Jurkat, Clone E6-1 (cell line): Measurements from ENCODE around the gene SPOP. TPM values are rescaled to one million over a fixed set of nuclear protein-coding genes. Genes with fewer than 3 reads are reported as not detected.
A peak's percentile ranks its signal among the peaks of the same experiment; 100 is the strongest.
"Not testable (repeated sequence)": the region's sequence is repeated elsewhere in the genome, so short reads cannot be mapped to it uniquely, and the experiment has no call there.

Experiments used
- DNase-seq: peaks from one replicate; pipeline ENCODE4 v3.0.0-alpha.2; 2011; ENCODE audit warnings: low read depth, low spot score
- H3K4me3 ChIP-seq: 2 replicates; pipeline ENCODE4 v1.5.1; 2011; ENCODE audit warnings: mild to moderate bottlenecking, low read length, control low read depth, moderate library complexity
- polyA plus RNA-seq: library from polyadenylated mRNA; unstranded; fragments of >200 nt; gene quantifications from one replicate; pipeline ENCODE4 v1.2.1, GENCODE V29; 2012; ENCODE audit warnings: missing spikeins; ENCODE audit not compliant: insufficient read length, insufficient read depth

Gene SPOP
- polyA plus RNA-seq = 50.8 TPM

DNA sequence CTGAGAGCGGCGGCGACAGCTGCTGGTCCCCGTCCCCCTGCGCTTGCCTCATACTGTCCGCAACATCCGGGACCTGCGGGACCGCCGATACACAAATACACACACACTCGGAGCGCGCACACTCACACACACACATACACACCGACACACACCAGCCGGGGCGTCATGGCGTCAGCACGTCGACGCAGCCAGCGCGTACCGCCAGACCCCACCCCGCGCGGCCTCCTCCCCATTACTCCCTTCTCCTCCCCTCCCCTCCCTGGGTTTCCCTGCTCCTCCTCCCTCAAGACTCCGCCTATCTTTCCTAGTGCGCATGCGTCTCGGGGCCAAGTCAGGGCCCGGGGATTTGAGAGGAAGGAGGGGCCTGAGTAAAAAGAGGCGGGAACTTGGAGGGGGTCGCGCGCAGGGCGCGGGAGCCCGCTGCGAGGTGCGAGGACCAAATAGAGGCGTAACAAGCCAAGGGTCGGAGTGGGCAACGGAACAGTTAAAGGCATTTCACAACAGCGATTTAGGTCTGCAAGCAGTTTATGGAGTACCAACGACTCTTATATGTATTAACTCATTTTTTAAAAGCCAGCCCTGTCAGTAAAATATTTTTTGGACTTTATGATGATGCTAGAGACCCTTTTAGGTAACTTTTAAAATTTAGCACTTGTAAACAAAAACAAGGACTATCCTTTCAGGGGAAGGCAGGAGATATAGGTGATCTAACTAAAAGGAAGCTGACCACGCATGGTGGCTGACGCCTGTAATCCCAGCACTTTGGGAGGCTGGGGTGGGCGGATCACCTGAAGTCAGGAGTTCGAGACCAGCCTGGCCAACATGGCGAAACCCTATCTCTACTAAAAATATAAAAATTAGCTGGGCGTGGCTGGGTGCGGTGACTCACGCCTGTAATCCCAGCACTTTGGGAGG is at the start of gene SPOP:
Gene SPOP (minus strand): TSS at position 165 of the 915 bp plus-strand sequence. CDS start 55,287 bp downstream, outside the sequence.
- peak within 1 kb of the TSS; percentile 77 for H3K4me3 ChIP-seq
- peak; percentile 99 for DNase-seq

DNA sequence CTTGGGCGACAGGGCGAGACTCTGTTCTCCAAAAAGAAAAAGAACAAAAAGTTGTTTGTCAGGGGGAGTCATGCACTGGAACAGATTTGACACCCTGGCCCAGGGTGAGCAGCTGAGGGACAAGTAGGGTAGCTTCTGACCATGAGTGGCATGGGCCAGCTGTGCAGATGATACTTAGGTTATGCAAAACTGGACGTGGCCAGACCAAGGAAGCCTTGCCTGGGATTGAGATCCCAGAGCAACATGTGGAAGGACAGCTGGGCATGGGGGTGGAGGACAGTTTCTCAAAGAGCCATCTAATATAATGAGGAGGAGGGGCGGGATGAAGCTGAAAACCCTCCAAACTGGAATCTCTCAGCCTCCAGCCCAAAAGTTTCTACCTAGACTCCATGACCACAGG is 49.5 kb upstream of the SPOP start:
- DNase-seq = no peak
- no peak overlapping the region for H3K4me3 ChIP-seq

DNA sequence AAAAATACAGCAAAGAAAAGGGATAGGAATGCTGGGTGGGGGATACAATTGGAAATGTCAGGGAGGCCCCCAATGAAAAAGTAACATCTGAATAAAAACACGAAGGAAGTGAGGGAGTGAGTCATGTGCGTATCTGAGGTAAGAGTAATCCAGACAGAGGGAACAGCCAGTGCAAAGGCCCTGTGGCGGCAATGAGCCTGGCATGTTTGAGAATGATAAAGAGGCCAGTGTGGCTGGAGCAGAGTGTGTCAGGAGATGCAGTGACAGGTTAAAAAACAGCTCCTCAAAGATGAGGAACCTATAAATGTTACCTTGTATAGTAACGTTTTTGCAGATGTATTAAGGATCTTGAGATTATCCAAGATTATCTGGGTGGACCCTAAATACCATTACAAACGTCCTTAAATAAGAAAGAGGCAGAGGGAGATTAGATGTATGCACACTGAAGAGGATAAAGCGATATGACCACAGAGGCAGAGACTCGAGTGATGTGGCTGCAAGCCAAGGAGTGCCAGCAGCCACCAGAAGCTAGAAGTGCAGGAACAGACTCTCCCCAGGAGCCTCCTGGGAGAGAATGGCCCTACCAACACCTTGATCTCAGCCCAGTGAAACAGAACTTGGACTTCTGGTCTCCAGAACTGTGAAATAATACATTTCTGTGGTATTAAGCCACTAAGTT is 47.7 kb upstream of the SPOP start:
- no peak overlapping the region for H3K4me3 ChIP-seq
- DNase-seq = no peak

DNA sequence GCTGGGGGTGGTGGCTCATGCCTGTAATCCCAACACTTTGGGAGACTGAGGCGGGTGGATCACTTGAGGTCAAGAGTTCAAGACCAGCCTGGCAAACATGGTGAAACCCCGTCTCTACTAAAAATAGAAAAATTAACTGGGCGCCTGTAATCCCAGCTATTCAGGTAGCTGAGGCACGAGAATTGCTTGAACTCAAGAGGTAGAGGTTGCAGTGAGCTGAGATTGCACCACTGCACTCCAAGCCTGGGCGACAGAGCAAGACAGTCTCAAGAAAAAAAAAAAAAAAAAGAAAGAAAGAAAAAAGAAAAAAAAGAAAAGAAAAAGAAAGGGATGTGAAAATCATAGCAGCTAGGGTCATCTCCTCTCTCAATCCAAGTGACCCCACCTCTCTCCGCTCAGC is 46.7 kb upstream of the SPOP start:
- H3K4me3 ChIP-seq, DNase-seq: not testable (repeated sequence)

DNA sequence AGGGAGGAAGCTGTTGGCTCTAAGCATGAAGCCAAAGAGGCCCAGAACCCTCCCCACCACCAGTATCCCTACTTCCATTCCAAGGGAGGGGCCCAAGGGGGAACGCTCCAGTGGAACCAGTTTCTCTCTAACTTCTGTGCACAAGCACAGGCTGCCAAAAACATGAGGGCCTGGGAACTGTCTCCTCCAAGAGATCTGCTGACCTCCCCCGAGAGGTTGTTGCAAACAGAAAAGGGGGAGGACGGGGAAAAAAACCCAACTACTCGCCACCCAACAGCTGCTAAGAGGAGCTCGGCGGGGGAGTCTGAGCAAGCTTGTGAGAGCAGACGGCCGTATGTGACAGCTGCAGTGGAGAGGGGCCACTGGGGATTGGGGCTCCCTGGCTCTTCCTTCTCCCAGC is 45.5 kb upstream of the SPOP start:
- no peak overlapping the region for H3K4me3 ChIP-seq
- no peak for DNase-seq

DNA sequence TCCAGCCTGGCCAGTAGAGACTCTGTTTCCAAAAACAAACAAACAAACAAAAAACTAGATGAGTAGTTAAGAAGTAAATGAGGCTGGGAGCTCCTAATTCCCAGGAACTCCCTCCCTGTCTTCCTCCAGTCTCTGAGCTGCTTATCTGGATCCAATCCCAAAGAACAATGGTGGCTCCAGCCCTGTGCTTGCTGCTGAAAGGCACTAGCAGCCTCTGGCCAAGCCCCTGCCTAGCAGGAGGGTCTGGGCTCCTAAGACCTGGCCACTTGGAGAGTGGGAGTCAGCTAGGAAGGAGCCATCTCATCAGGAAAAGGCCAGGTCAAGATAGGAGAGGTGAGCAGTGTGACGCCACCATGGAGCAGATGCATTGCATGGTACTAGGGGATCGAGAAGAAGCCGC is 44.2 kb upstream of the SPOP start:
- DNase-seq = no peak

DNA sequence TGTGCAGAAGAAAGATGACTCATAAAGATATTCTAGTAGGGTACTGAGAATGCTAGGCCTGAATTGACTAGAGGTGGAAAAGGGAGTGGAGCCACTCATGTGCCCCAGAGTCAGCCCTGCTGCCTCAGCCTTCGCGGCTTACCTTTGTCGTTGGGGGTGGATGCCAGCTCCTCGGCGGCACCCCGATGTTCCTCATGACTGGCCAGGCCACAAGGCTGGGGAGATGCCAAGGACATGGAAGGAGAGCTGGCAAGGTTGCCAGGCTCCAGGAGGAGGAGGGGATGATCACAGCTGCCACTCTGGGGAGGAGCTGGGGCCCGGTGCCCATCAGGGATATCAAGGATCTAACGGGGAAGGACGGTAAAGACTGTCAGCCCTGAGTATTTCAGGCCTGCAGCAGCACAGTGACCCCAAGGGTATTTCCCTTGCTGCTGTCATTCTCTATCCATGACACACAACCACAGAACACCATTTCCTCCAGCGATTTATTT is 39.5 kb upstream of the SPOP start:
- no peak overlapping the region for H3K4me3 ChIP-seq
- DNase-seq = no peak

More for the DNA sequence above, 44.2 kb upstream of the SPOP start:
- no peak overlapping the region for H3K4me3 ChIP-seq

DNA sequence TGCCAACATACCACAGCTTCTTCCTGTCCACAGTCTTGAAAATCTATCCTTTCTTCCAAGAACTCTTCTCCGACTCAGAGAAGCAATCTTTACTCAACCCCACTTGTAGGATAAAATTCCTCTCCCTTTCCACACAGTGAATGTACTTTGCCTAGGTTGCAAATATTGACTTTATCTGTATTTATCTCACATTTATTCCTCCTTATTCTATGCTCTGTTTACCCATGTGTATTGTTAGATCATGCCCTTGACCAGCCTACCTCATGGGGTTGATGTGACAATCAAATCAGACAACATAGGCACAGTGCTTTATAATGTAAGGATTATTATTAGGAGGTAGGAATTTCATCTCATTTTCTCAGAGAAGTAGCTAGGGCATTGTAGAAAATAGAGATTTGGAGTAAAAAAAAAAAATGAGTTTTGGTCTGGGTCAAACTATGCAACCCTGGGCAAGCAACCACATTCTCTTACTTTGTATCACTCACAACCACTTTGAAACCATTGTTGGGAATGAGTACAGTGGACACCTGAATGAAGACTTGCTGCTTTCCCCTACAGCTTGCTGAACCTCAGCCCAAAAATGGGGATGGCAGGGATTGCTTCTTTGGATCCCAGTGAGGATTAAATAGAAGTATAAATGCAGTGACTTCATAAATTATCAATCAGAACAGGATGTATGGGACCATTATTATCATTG is 38.9 kb upstream of the SPOP start:
- DNase-seq = no peak
- no peak overlapping the region for H3K4me3 ChIP-seq

DNA sequence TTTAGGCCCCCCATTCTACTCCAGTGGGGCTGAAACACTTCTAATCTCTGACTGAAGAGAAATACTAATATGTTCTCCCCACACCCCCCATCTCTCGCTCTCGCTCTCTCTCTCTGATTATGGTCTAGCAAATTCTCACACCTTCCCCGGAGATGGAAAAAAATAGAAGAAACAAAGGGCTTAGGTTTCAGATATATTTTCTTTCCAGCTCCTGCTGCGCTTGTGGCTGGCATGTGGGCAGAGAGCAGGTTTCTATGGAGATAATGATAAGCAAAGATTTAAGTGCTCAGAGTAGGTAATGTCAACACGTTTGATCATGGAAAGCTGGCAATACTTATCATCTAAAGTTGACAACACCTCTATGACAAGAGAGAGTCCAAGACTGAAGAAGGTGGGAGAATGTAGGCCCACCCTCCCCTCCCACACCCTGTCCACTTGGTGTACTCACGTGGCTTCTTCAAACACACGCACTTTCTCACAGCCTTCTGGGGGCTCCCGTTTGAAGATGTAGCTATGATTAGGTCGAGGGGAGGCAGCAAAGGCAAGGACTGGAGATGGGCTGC is 37.9 kb upstream of the SPOP start:
- no peak for DNase-seq

DNA sequence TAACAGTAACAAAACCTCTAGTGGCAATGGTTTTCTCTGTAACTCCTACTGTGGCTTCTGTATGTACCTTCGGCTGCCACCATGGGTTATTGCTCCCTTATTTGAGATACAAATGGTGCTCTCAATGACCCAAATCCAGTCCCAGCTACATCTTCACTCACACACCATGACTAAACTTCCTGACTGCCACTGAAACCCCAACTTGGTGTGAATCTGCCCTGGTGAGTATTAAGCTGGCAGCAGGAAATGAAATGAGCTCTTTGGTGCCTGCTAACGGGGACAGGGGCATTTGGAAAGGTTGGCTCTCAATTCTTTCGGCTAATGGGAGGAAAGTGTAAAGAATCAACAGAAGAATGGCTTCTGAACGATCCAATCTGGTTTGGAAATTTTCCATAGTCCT is 37.3 kb upstream of the SPOP start:
- DNase-seq = no peak
- no peak overlapping the region for H3K4me3 ChIP-seq

More for the DNA sequence above, 37.9 kb upstream of the SPOP start:
- H3K4me3 ChIP-seq = no peak overlapping the region

DNA sequence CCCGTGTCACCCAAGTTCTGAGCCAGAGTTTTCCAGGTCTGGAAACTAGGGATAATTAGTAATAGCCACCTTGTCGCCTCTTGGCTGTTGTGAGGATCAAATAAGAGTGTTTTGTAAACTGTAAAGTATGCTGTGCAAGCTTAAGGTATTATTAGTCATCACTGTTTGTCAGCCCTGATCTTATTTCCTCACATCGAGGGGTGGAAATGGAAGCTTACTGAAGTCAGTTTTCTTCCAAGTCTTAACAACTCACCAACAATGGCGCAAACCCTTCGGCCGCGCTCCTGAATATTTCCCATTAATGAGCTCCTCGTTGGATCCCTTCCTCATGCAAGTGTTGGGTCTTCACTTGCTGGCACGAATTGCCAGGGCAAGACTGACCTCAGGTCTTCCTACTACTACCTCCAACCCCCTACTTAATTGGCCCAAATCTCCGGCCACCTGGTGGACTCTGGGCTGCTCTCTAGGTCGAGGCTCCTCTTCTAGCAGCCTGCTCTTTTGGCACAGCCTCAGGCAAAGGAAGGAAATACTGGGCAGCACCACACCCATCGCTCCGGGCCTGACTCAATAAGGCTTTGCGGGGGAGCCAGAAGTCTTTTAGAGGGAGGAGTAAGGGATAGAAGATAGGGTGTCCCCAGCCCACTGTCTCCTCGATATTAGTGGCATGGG is 30.8 kb upstream of the SPOP start:
- peak overlapping the region; percentile 36 for H3K4me3 ChIP-seq
- DNase-seq = no peak

DNA sequence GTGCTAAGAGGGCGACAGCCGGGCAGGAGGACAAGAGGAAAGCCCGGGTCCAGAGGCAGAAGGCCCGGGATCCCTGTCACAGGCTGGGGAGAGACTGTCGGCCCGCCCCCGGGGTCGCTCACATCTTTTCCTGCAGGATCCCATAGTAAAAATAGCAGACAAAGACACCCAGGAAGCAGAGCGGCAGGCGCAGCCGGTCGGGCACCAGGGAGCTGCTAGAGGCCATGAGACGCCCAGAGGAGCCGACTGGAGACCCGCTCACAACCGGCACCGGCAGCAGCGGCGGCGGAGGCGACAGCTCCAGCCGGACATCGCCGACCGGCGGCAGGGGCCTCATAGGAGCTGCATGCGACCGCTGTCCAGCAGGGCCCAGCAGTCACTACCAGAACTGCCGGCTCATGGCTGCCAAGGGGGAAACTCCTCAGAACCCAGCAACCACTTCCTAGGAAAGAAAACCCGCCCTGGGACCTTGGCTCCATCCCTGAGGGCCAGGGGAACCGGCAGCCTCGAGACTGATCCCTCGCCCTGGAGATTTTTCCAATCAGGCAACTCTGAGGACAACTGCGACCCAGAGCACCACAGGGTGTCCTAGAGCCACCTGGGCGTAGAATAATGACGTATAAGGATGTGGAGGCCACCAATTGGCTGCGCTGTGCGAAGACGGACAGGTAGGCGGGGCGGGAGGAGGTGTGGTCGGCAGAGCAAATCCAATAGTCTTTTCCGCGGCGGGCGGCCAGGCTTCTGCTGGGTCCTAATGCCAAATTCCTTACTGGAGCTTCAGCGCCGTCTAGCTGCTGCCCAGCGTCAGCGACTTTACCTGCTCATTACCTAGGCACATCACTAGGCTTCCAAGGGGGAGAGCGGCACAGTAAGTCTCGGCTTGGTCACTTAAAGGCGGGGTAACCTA is 30.0 kb upstream of the SPOP start, which contains the start of gene SLC35B1:
Gene SLC35B1 (minus strand): TSS at position 357 of the 907 bp plus-strand sequence. CDS start 131 bp downstream, at position 226.
- peak; percentile 98 for DNase-seq
- peak within 1 kb of the TSS; percentile 94 for H3K4me3 ChIP-seq

DNA sequence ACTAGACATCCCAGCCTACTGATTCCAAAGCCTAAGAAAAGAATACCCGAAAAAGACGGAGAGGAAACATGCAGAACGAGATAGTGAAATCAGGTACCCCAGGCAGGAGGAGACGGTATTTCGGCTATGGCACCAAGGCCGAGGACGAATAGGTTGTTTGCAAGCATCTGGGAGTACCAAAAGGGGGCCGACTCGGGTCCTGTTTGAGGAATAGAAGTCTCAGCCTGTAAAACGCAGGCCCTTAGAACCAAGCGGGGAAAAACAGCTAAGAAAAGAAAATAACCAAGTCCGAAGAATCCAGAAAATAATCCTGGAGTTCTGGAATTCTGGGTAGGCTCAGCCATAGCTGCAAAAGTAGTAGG is 29.3 kb upstream of the SPOP start:
- DNase-seq = no peak
- H3K4me3 ChIP-seq = peak overlapping the region; percentile 94

DNA sequence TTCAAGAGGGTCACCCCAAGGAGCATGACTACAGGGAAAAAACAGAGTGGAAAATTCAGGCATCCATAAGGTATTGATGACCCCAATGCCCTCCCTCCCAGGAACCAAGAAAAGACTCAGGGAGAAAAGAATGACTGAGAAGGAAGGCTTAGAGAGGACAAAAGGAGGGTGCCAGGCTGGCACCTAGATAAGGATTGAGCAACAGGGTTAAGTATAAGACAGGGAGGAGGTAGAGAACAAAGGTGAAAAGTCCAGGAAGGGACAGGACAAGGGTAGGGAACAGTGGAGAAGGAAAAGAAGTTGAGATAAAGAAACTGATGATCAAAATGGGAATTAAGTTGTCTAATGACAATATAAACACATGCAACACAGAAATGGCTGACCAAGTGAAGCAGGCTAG is 27.4 kb upstream of the SPOP start:
- H3K4me3 ChIP-seq = no peak overlapping the region
- DNase-seq = no peak

DNA sequence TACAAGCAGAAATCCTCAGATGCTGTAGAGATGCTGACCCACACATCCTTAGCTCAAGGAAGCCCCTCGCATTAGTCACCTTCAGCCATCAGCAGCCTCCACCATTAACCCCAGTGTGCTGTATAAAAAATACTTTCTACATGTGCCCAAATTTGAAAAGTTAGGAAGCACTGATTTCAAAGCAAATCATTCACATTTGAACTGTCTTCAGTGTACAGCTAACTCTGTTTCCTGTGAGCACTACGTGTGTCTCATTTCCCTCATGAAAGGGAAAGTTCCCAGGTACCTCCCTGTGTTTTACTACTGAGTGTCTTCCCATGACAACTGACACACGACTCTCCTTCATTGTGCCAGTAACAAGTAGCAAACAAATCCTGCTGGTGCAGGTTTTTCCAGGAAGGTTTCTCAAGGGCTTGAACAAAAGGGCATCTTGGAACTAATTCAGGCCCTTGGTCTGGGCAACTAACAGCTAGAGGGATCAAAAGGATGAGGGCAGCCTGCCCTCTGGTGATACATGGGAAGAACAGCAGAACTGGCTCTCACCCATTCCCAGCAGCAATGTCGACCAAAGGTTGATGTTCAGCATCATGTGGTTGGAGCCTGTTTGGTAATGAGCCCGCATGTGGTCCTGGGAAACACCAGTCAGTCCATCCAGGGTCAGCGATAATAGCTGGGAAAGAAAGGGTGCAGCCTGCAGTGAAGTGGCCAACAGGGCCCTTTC is 25.8 kb upstream of the SPOP start:
- DNase-seq = peak; percentile 53
- no peak overlapping the region for H3K4me3 ChIP-seq

DNA sequence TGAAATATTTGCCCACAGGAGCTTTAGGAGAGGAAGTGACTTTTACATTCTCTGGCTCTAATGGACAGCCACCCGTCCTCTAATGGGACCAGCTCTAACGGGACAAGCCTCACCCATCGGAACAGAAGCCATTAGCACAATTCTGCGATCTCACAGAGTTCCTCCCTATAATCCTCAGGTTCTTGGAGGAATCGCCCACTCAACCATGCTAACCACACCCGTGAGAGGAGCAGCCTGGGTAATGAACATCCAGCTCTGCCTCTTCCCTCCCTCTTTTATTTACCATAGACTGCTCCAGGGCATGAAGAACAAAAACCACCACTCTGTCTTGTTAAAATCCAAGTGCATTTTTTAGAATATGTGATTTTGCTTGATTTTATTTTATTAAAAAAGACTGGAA is 23.1 kb upstream of the SPOP start:
- H3K4me3 ChIP-seq = no peak overlapping the region

DNA sequence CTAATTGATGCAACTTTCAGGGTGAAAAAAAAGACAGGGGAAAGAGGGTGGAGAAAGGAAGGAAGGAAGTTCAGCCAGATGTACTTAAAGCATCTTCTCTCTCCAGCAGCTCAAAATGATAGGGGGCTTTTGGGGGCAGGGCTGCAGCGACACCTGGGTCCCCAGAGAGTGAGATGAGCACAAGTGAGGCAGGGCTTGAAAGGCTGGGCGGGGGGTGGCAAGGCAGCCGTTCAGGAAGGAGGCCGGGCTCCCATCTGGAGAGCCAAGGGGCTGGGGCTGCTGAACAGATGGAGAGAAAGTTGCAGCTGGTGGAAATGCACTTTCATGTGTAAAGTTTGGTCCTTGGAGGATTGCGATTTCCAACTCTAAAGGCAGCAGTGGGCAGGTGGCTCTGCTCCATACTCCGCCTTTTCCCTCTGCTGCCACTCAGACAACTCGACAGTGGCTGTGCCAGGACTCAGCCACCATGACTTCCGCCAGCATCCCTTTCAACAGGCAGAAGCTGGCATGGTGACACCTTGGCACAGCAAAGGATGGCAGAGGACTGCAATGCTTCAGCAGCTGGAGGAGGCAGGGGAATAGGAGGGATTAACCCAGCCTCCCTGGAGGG is 22.2 kb upstream of the SPOP start:
- no peak for DNase-seq
- no peak overlapping the region for H3K4me3 ChIP-seq

More for the DNA sequence above, 23.1 kb upstream of the SPOP start:
- no peak for DNase-seq
